ENCODE measurements around the gene PNP. TPM values are rescaled to one million over a fixed set of nuclear protein-coding genes. Genes with fewer than 3 reads are reported as not detected.

The PNP gene
- total and polyA plus RNA-seq, 9 donors = 3.4 to 23.0 (median 7.5) TPM

DNA sequence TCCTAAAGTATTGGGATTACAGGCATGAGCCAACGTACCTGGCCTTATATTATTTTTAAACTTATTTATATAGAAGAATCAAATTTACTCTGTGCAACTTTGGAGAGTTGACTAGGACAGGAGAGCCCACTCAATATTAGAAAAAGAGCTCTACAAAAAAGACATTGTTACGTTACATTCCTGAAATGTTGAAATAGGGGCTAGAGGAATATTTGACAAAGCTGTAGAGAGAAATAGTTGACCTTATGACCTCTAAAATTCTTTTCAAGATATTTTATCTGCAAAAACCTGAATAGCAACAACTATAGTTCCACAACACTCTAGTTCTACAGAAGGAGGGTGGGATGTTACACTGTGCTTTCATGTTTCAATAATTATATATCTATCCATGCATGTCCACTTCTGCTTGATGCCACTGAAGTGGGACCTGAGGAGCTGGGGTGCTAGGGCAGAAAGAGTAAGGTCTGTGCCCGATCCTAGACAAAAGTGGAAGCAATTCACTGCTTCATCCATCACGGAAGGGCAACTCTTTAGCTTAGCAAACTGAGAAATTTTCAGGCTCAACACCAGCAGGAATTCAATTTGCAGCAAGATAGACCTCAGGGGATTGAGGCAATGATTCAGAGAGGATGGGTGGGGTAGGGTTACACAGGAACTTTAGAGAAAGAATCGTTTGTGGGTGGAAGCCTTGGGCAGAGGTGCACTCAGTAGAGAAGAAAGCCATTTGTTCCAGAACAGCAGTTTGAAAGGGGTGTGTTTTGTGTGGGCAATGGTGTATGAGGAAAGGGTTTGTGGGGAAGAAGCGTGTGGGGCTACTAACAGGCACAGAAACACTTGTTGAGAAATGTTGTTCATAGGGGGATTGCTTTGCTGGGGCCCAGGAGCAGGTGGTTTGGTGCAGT is 20.1 kb downstream of the PNP start:
- Histone ChIP-seq H3K27ac (no peak overlapping the region), H3K36me3 (no peaks in the 10 kb centered on the region), H3K9me3 (no peaks in the 10 kb centered on the region), H3K4me1 (ENCODE audit: insufficient read depth) (no peaks in the 10 kb centered on the region), H3K27me3 (no peaks in the 10 kb centered on the region), H3K4me3 (no peak overlapping the region)
- intact Hi-C loops (cut with DNase I) = no loop called here
- 47 to 50% (median 49%) methylated on average over 6 of the region's 6 CpGs for WGBS, 3 donors
- TF ChIP-seq POLR2A (IDR thresholded peaks at IDR 0.05) (no peak), EP300 (IDR thresholded peaks at IDR 0.05) (no peak)
- TF ChIP-seq, protein P1, sequence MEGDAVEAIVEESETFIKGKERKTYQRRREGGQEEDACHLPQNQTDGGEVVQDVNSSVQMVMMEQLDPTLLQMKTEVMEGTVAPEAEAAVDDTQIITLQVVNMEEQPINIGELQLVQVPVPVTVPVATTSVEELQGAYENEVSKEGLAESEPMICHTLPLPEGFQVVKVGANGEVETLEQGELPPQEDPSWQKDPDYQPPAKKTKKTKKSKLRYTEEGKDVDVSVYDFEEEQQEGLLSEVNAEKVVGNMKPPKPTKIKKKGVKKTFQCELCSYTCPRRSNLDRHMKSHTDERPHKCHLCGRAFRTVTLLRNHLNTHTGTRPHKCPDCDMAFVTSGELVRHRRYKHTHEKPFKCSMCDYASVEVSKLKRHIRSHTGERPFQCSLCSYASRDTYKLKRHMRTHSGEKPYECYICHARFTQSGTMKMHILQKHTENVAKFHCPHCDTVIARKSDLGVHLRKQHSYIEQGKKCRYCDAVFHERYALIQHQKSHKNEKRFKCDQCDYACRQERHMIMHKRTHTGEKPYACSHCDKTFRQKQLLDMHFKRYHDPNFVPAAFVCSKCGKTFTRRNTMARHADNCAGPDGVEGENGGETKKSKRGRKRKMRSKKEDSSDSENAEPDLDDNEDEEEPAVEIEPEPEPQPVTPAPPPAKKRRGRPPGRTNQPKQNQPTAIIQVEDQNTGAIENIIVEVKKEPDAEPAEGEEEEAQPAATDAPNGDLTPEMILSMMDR (IDR thresholded peaks at IDR 0.05) = no peak
- DNase-seq = no peak

DNA sequence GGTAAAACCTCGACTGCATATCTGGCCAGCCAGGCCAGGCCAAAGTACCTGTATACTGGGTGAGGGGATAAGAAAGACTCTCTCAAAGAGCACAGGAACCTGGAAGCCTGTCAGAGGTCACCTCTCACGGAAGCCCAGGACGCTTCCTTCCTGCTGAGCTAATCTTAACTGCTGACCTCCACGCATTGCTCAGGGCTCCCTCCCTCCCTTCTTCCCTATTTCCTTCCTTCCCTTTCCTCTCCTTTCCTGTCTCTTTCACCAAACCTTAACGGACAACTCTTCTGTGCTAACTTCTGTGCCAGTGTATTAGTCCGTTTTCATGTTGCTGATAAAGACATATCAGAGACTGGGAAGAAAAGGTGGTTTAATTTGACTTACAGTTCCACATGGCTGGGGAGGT is 21.4 kb downstream of the PNP start:
- intact Hi-C loops (cut with DNase I) = no loop called here
- H3K4me3 ChIP-seq = no peak overlapping the region
- H3K36me3 ChIP-seq = no peaks in the 10 kb centered on the region
- whole genome bisulfite sequencing, 3 donors = 35 to 52% (median 46%) methylated on average over 6 of the region's 6 CpGs
- no peak for DNase-seq
- no peaks in the 10 kb centered on the region for H3K9me3 ChIP-seq
- H3K4me1 ChIP-seq (ENCODE audit: insufficient read depth) = no peaks in the 10 kb centered on the region
- H3K27ac ChIP-seq = no peak overlapping the region
- no peak for TF ChIP-seq EP300 (IDR thresholded peaks at IDR 0.05)
- TF ChIP-seq, protein P1 (IDR thresholded peaks at IDR 0.05) = no peak
- TF ChIP-seq POLR2A (IDR thresholded peaks at IDR 0.05) = no peak
- no peaks in the 10 kb centered on the region for H3K27me3 ChIP-seq

DNA sequence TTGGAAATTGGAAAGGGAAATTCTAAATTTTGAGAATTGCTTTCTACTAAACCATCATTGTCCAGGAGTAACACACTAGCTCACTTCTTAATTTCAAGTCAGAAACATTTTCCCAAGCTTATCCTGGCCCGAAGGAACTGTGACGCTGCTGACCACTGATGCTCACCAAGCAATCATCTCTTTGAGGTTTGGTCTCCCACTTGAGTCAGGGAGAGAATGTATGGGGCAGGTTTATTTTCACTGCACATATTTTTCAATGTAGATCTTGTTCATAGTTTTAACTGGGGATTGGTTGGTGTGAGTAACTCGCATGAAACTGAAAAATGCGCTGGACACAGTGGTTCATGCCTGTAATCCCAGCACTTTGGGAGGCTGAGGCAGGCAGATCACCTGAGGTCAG is 23.3 kb downstream of the PNP start:
- no peak for DNase-seq
- intact Hi-C loops (cut with DNase I) = no loop called here
- no peaks in the 10 kb centered on the region for H3K4me1 ChIP-seq (ENCODE audit: insufficient read depth)
- H3K27ac ChIP-seq = no peak overlapping the region
- no peak for TF ChIP-seq EP300 (IDR thresholded peaks at IDR 0.05)
- no peak for TF ChIP-seq POLR2A (IDR thresholded peaks at IDR 0.05)
- TF ChIP-seq, protein P1 (IDR thresholded peaks at IDR 0.05) = no peak
- no peak overlapping the region for H3K4me3 ChIP-seq
- no peaks in the 10 kb centered on the region for H3K9me3 ChIP-seq
- 91 to 96% (median 94%) methylated on average over 4 of the region's 4 CpGs for WGBS, 3 donors
- no peaks in the 10 kb centered on the region for H3K27me3 ChIP-seq
- no peaks in the 10 kb centered on the region for H3K36me3 ChIP-seq

DNA sequence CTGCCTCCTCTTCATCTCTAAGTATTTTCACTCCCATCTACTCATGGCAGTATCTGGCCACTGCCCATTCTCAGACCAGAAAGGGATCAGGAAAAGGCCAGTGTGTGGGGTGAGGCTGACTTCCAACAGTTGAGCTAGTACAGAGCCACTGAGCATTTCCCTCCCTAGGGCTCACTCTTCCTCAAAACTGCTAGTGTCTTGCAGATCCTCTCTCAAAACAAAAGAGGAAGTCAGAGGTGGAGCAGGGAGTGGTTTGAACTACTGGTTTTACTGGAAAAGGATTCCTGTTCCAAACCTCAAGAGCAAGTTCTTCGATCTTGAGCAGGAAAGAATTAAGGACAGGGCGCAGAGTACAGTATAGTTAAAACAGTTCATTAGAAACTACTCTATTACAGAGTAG is 24.4 kb downstream of the PNP start:
- intact Hi-C loops (cut with DNase I) = no loop called here
- 39 to 90% (median 66%) methylated on average over 2 of the region's 2 CpGs for WGBS, 3 donors

More for the DNA sequence above, 24.4 kb downstream of the PNP start:
- H3K27ac ChIP-seq = no peak overlapping the region
- DNase-seq = no peak
- no peak overlapping the region for H3K4me3 ChIP-seq
- H3K4me1 ChIP-seq (ENCODE audit: insufficient read depth) = no peaks in the 10 kb centered on the region
- H3K36me3 ChIP-seq = no peaks in the 10 kb centered on the region
- no peak for TF ChIP-seq EP300 (IDR thresholded peaks at IDR 0.05)
- TF ChIP-seq, protein P1 (IDR thresholded peaks at IDR 0.05) = no peak
- H3K9me3 ChIP-seq = no peaks in the 10 kb centered on the region
- no peaks in the 10 kb centered on the region for H3K27me3 ChIP-seq
